Duodenal mucosa (tissue), 2 donors: ENCODE data around the gene FCRLA.

Source experiments
- H3K27ac ChIP-seq: one replicate; pipeline ENCODE4 v1.7.0; 2013; ENCODE audit warnings: low read depth, low read length
- H3K27me3 ChIP-seq, 2 donors: one replicate each; pipeline ENCODE4 v1.7.0; 2013; ENCODE audit warnings: low read length in 2 of 2, control low read depth in 1 of 2; ENCODE audit not compliant: insufficient read depth in 2 of 2, control insufficient read depth in 1 of 2
- H3K36me3 ChIP-seq, 2 donors: one replicate each; pipeline ENCODE4 v1.7.0; 2013; ENCODE audit warnings: low read length in 2 of 2, control low read depth in 1 of 2; ENCODE audit not compliant: insufficient read depth in 2 of 2, control insufficient read depth in 1 of 2
- H3K4me1 ChIP-seq, 2 donors: one replicate each; pipeline ENCODE4 v1.7.0; 2013; ENCODE audit warnings: low read length in 2 of 2, control low read depth in 1 of 2; ENCODE audit not compliant: insufficient read depth in 2 of 2, control insufficient read depth in 1 of 2
- H3K4me3 ChIP-seq, 2 donors: one replicate each; pipeline ENCODE4 v1.7.0; 2013; ENCODE audit warnings: low read length in 2 of 2, low read depth in 1 of 2
- H3K9ac ChIP-seq, 2 donors: one replicate each; pipeline ENCODE4 v1.7.0; 2013; ENCODE audit warnings: low read length in 2 of 2, low read depth in 1 of 2
- H3K9me3 ChIP-seq, 2 donors: one replicate each; pipeline ENCODE4 v1.7.0; 2013; ENCODE audit warnings: low read length in 2 of 2, control low read depth in 1 of 2; ENCODE audit not compliant: control insufficient read depth in 1 of 2

FCRLA gene

GRCh38 chr1:161731981-161732718, 25.1 kb downstream of the FCRLA start:
- Histone ChIP-seq H3K27me3 (peaks cover 4 to 19% of the 10 kb centered on the region in 2 donors), H3K27ac (no peak overlapping the region), H3K4me1 (no peaks in the 10 kb centered on the region), H3K9ac (no peak overlapping the region), H3K9me3 (no peaks in the 10 kb centered on the region), H3K36me3 (no peaks in the 10 kb centered on the region), H3K4me3 (no peak overlapping the region)

GRCh38 chr1:161733526-161733925, 26.5 kb downstream of the FCRLA start:
- Histone ChIP-seq H3K4me3 (no peak overlapping the region), H3K36me3 (no peaks in the 10 kb centered on the region), H3K27me3 (peaks cover 2 to 12% of the 10 kb centered on the region in 2 donors), H3K27ac (no peak overlapping the region), H3K9me3 (no peaks in the 10 kb centered on the region), H3K9ac (no peak overlapping the region), H3K4me1 (no peaks in the 10 kb centered on the region)

GRCh38 chr1:161735837-161736236, 28.8 kb downstream of the FCRLA start:
- no peak overlapping the region for H3K9ac ChIP-seq
- H3K27me3 ChIP-seq = peaks cover 2 to 5% of the 10 kb centered on the region in 2 donors
- H3K4me1 ChIP-seq = peaks cover 0 to 8% of the 10 kb centered on the region in 2 donors
- no peaks in the 10 kb centered on the region for H3K9me3 ChIP-seq
- H3K36me3 ChIP-seq = no peaks in the 10 kb centered on the region
- no peak overlapping the region for H3K27ac ChIP-seq
- no peak overlapping the region for H3K4me3 ChIP-seq

GRCh38 chr1:161736335-161736969, 29.4 kb downstream of the FCRLA start:
- peaks cover 2 to 5% of the 10 kb centered on the region in 2 donors for H3K27me3 ChIP-seq

GRCh38 chr1:161737625-161738024, 30.6 kb downstream of the FCRLA start:
- no peak overlapping the region for H3K27ac ChIP-seq

More at GRCh38 chr1:161736335-161736969, 29.4 kb downstream of the FCRLA start:
- no peak overlapping the region for H3K27ac ChIP-seq
- H3K9ac ChIP-seq = no peak overlapping the region
- peaks cover 0 to 12% of the 10 kb centered on the region in 2 donors for H3K4me1 ChIP-seq
- H3K36me3 ChIP-seq = no peaks in the 10 kb centered on the region
- no peaks in the 10 kb centered on the region for H3K9me3 ChIP-seq
- no peak overlapping the region for H3K4me3 ChIP-seq

GRCh38 chr1:161738627-161739287, 31.7 kb downstream of the FCRLA start:
- Histone ChIP-seq H3K9me3 (no peaks in the 10 kb centered on the region), H3K9ac (peak overlapping the region in 1 of 2 donors; percentile 7), H3K4me1 (peaks cover 0 to 13% of the 10 kb centered on the region in 2 donors), H3K27me3 (peaks cover 0 to 2% of the 10 kb centered on the region in 2 donors), H3K36me3 (no peaks in the 10 kb centered on the region), H3K27ac (no peak overlapping the region), H3K4me3 (no peak overlapping the region)

More at GRCh38 chr1:161737625-161738024, 30.6 kb downstream of the FCRLA start:
- peaks cover 2% of the 10 kb centered on the region in 2 donors for H3K27me3 ChIP-seq
- peaks cover 0 to 13% of the 10 kb centered on the region in 2 donors for H3K4me1 ChIP-seq
- no peak overlapping the region for H3K9ac ChIP-seq
- no peaks in the 10 kb centered on the region for H3K36me3 ChIP-seq
- H3K4me3 ChIP-seq = no peak overlapping the region
- no peaks in the 10 kb centered on the region for H3K9me3 ChIP-seq

GRCh38 chr1:161739865-161740566, 33.0 kb downstream of the FCRLA start:
- Histone ChIP-seq H3K27ac (no peak overlapping the region), H3K27me3 (peaks cover 0 to 2% of the 10 kb centered on the region in 2 donors), H3K4me3 (no peak overlapping the region), H3K9ac (no peak overlapping the region), H3K9me3 (no peaks in the 10 kb centered on the region), H3K4me1 (peaks cover 0 to 13% of the 10 kb centered on the region in 2 donors), H3K36me3 (no peaks in the 10 kb centered on the region)

GRCh38 chr1:161740921-161741320, 33.9 kb downstream of the FCRLA start:
- Histone ChIP-seq H3K36me3 (no peaks in the 10 kb centered on the region), H3K4me3 (no peak overlapping the region), H3K27me3 (peaks cover 0 to 2% of the 10 kb centered on the region in 2 donors), H3K4me1 (peaks cover 0 to 13% of the 10 kb centered on the region in 2 donors), H3K9me3 (no peaks in the 10 kb centered on the region), H3K27ac (no peak overlapping the region), H3K9ac (no peak overlapping the region)

GRCh38 chr1:161743231-161743630, 36.2 kb downstream of the FCRLA start:
- no peak overlapping the region for H3K9ac ChIP-seq
- H3K4me1 ChIP-seq = peaks cover 0 to 13% of the 10 kb centered on the region in 2 donors
- H3K36me3 ChIP-seq = no peaks in the 10 kb centered on the region
- no peaks in the 10 kb centered on the region for H3K9me3 ChIP-seq
- no peaks in the 10 kb centered on the region for H3K27me3 ChIP-seq
- H3K4me3 ChIP-seq = no peak overlapping the region
- H3K27ac ChIP-seq = no peak overlapping the region
